Upper lobe of left lung (tissue), 6 donors: ENCODE data around the gene DNAH12. TPM values are rescaled to one million over a fixed set of nuclear protein-coding genes. Genes with fewer than 3 reads are reported as not detected.

Experiments used
- ATAC-seq, 2 donors: fragments of 200-7000 bp; cut with Tn5 transposase; one replicate each; pipeline ENCODE4 v1.9.1; 2022; ENCODE audit warnings: mild to moderate bottlenecking in 2 of 2, moderate library complexity in 2 of 2; ENCODE audit not compliant: low FRiP score in 2 of 2
- DNase-seq, 2 donors: peaks; one replicate each; pipeline ENCODE4 v3.0.0-alpha.2; 2019 to 2020
- H3K27ac ChIP-seq, 4 donors: fragments of 200-600 bp; sonication (generic); one replicate each; pipeline ENCODE4 v1.5.1; 2016 to 2019
- H3K27me3 ChIP-seq, 4 donors: fragments of 200-600 bp; sonication (generic); one replicate each; pipeline ENCODE4 v1.5.1; 2017 to 2019
- H3K36me3 ChIP-seq, 4 donors: fragments of 200-600 bp; sonication (generic); one replicate each; pipeline ENCODE4 v1.5.1; 2016 to 2019
- H3K4me1 ChIP-seq, 4 donors: fragments of 200-600 bp; sonication (generic); one replicate each; pipeline ENCODE4 v1.5.1; 2018 to 2019
- H3K4me3 ChIP-seq, 4 donors: fragments of 200-600 bp; sonication (generic); one replicate each; pipeline ENCODE4 v1.5.1; 2017 to 2019; ENCODE audit warnings: mild to moderate bottlenecking in 2 of 4, moderate library complexity in 1 of 4
- H3K9me3 ChIP-seq, 4 donors: fragments of 200-600 bp; sonication (generic); one replicate each; pipeline ENCODE4 v1.5.1; 2018 to 2019
- EP300 ChIP-seq, 4 donors: sonication (generic); formaldehyde crosslinking; IDR thresholded peaks; one replicate each; pipeline ENCODE4 v1.5.1; 2017; ENCODE audit warnings: antibody characterized with exemption in 4 of 4, control low read depth in 2 of 4
- POLR2A ChIP-seq, 4 donors: fragments of 450-650 bp; IDR thresholded peaks; one replicate each; pipeline ENCODE4 v1.5.1; 2016 to 2017; ENCODE audit warnings: antibody characterized with exemption in 4 of 4, mild to moderate bottlenecking in 2 of 4
- POLR2AphosphoS5 ChIP-seq, 2 donors: sonication (generic); formaldehyde crosslinking; IDR thresholded peaks; one replicate each; pipeline ENCODE4 v1.5.1; 2017; ENCODE audit warnings: antibody characterized with exemption in 2 of 2
- WGBS, 2 donors: methylation state at CpG; one replicate each; pipeline ENCODE4 v1.1.5; 2017 to 2018; 5-methylcytosine and 5-hydroxymethylcytosine counted together
- total RNA-seq, 6 donors: library from RNA; depleted of rRNA in 4 of 6; stranded (reverse); fragments of >200 nt in 4 of 6; gene quantifications; one replicate each; pipeline versions ENCODE4 v1.1.0 to v1.2.1, GENCODE V29; 2016 to 2021
- TF ChIP-seq, protein P1 (sequence below), 6 experiments: fragments of 450-650 bp in 4 of 6; fragments of 200-600 bp in 2 of 6; sonication (generic) in 2 of 6; IDR thresholded peaks; one replicate each; pipeline ENCODE4 v1.5.1; 2016 to 2019; ENCODE audit warnings: antibody characterized with exemption in 6 of 6
- donor health status: DM: no; HTN: no; CAD: no; lungs with moderate emphysema.
- donor health status: DM: no; HTN: yes; CAD: no; lungs with severe emphysema.

DNAH12 gene
- total RNA-seq, 6 donors from 2014 or later, result 0.94 to 53.3 (median 9.4) TPM

DNA sequence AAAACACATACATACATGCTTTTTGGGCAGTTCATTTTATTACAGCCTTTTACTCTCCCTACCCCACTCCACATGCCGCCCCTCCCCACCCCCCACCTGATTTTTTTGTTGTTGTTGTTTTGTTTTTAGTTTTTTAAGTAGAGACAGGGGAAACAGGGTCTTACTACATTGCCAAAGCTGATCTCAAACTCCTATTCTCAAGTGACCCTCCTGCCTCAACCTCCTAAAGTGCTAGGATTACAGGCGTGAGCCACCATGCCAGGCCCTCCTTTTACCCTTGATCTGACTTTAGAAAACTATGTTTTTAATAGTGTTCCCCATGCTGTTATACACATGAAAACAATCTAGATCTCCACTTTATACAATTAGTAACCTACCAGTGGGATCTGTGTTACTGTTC is 26.7 kb upstream of the DNAH12 start:
- H3K4me3 ChIP-seq, result no peak overlapping the region
- DNase-seq, result no peak
- H3K4me1 ChIP-seq, result no peaks in the 10 kb centered on the region
- 94 to 99% methylated on average over 2 of the region's 2 CpGs for WGBS, 2 donors
- TF ChIP-seq EP300 (IDR thresholded peaks at IDR 0.05) (no peak), POLR2A (IDR thresholded peaks at IDR 0.05) (no peak), POLR2AphosphoS5 (IDR thresholded peaks at IDR 0.05) (no peak)
- TF ChIP-seq, protein P1, sequence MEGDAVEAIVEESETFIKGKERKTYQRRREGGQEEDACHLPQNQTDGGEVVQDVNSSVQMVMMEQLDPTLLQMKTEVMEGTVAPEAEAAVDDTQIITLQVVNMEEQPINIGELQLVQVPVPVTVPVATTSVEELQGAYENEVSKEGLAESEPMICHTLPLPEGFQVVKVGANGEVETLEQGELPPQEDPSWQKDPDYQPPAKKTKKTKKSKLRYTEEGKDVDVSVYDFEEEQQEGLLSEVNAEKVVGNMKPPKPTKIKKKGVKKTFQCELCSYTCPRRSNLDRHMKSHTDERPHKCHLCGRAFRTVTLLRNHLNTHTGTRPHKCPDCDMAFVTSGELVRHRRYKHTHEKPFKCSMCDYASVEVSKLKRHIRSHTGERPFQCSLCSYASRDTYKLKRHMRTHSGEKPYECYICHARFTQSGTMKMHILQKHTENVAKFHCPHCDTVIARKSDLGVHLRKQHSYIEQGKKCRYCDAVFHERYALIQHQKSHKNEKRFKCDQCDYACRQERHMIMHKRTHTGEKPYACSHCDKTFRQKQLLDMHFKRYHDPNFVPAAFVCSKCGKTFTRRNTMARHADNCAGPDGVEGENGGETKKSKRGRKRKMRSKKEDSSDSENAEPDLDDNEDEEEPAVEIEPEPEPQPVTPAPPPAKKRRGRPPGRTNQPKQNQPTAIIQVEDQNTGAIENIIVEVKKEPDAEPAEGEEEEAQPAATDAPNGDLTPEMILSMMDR (IDR thresholded peaks at IDR 0.05), result no peak
- peaks cover 15 to 93% (median 40%) of the 10 kb centered on the region in 4 donors for H3K36me3 ChIP-seq
- H3K9me3 ChIP-seq, result no peaks in the 10 kb centered on the region
- no peak overlapping the region for H3K27ac ChIP-seq
- no peaks in the 10 kb centered on the region for H3K27me3 ChIP-seq
- no peak for ATAC-seq

DNA sequence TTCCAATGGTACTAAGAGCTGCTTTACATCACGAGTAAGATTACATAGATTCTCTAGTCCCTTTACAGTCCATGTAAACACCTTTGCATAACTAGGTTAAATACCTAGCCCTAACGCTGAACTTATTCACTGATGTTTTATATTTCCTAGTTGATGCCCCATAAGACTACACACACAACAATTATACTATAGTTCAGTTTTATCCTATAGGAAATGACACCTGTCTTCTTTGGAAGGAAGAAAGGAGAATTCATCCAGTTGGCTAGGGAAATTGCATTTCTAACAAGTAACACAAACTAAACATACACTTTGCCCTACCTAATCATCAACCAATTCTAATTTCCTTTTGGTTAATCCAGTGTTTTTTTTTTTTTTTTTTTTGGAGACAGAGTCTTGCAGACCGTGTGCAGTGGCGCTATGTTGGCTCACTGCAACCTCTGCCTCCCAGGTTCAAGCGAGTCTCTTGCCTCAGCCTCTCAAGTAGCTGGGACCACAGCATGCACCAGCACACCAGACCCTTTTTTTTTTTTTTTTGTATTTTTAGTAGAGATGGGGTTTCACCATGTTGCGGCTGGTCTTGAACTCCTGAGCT is 25.8 kb upstream of the DNAH12 start:
- H3K36me3 ChIP-seq, result peaks cover 15 to 93% (median 41%) of the 10 kb centered on the region in 4 donors
- ATAC-seq, result no peak
- H3K4me3 ChIP-seq, result no peak overlapping the region
- no peaks in the 10 kb centered on the region for H3K4me1 ChIP-seq
- no peak for DNase-seq
- no peak overlapping the region for H3K27ac ChIP-seq
- WGBS, 2 donors, result 80 to 81% methylated on average over 6 of the region's 6 CpGs
- no peaks in the 10 kb centered on the region for H3K27me3 ChIP-seq
- no peaks in the 10 kb centered on the region for H3K9me3 ChIP-seq
- no peak for TF ChIP-seq EP300 (IDR thresholded peaks at IDR 0.05)
- no peak for TF ChIP-seq POLR2AphosphoS5 (IDR thresholded peaks at IDR 0.05)
- TF ChIP-seq, protein P1 (IDR thresholded peaks at IDR 0.05), result no peak
- TF ChIP-seq POLR2A (IDR thresholded peaks at IDR 0.05), result no peak

DNA sequence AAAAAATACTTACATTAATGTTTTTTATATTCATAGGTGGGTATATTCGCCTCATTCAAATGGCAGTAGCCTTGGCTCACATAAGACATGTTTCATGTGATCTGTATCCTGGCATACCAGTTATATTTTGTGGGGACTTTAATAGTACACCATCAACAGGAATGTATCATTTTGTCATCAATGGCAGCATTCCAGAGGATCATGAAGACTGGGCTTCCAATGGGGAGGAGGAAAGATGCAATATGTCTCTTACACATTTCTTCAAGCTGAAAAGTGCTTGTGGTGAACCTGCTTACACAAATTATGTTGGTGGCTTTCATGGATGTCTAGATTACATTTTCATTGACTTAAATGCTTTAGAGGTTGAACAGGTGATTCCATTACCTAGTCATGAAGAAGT is 15.4 kb upstream of the DNAH12 start:
- H3K4me1 ChIP-seq, result peaks cover 28 to 39% (median 36%) of the 10 kb centered on the region in 4 donors
- no peaks in the 10 kb centered on the region for H3K27me3 ChIP-seq
- 93 to 100% methylated on average over 1 of the region's 1 CpG for WGBS, 2 donors
- H3K27ac ChIP-seq, result no peak overlapping the region
- peaks cover 0 to 33% (median 8%) of the 10 kb centered on the region in 4 donors for H3K36me3 ChIP-seq
- TF ChIP-seq POLR2AphosphoS5 (IDR thresholded peaks at IDR 0.05), result no peak
- TF ChIP-seq, protein P1 (IDR thresholded peaks at IDR 0.05), result no peak
- TF ChIP-seq EP300 (IDR thresholded peaks at IDR 0.05), result no peak
- TF ChIP-seq POLR2A (IDR thresholded peaks at IDR 0.05), result no peak
- DNase-seq (no peak), ATAC-seq (no peak)
- no peaks in the 10 kb centered on the region for H3K9me3 ChIP-seq
- H3K4me3 ChIP-seq, result no peak overlapping the region

DNA sequence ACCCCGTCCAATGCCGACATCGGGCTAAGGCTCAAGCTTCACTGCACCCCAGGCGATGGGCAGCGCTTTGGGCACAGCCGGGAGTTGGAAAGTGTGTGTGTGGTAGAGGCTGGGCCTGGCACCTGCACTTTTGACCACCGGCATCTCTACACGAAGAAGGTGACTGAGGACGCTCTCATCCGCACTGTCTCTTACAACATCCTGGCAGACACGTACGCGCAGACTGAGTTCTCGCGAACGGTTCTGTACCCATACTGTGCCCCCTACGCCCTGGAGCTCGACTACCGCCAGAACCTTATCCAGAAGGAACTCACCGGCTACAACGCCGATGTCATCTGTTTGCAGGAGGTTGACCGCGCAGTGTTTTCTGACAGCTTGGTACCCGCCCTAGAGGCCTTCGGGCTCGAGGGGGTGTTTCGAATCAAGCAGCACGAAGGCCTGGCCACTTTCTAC is 13.0 kb upstream of the DNAH12 start:
- Histone ChIP-seq H3K27me3 (no peaks in the 10 kb centered on the region), H3K4me3 (peak overlapping the region; percentile 65 to 92 (median 80)), H3K36me3 (peaks cover 0 to 26% (median 6%) of the 10 kb centered on the region in 4 donors), H3K27ac (peak overlapping the region; percentile 86 to 95 (median 90)), H3K4me1 (peaks cover 28 to 39% (median 36%) of the 10 kb centered on the region in 4 donors), H3K9me3 (no peaks in the 10 kb centered on the region)
- no peak for TF ChIP-seq EP300 (IDR thresholded peaks at IDR 0.05)
- no peak for TF ChIP-seq POLR2A (IDR thresholded peaks at IDR 0.05)
- TF ChIP-seq, protein P1 (IDR thresholded peaks at IDR 0.05), result no peak
- no peak for TF ChIP-seq POLR2AphosphoS5 (IDR thresholded peaks at IDR 0.05)
- 2 to 3% methylated on average over 10 to 28 of the region's 29 CpGs for WGBS, 2 donors
- ATAC-seq, result peak; percentile 26 to 54
- peak in 1 of 2 donors; percentile 24 for DNase-seq
